SK-N-SH treated with all-trans-retinoic acid at 6 μM for 48 hours (cell line): ENCODE measurements around the gene APEH.

Source experiments
- ATAC-seq: fragments of 200-7000 bp; cut with Tn5 transposase; 3 replicates; pipeline ENCODE4 v1.9.1; 2020; ENCODE audit warnings: mild to moderate bottlenecking, moderate library complexity
- ARNTL ChIP-seq: fragments of 450-650 bp; formaldehyde crosslinking; IDR thresholded peaks from 2 replicates; pipeline ENCODE4 v1.5.0; 2020; ENCODE audit warnings: low read depth, mild to moderate bottlenecking, moderate library complexity, borderline replicate concordance
- BACH2 ChIP-seq: fragments of 250-450 bp; sonication (Bioruptor Pico); IDR thresholded peaks from 2 replicates; pipeline ENCODE4 v1.9.0; 2021; ENCODE audit warnings: mild to moderate bottlenecking, borderline replicate concordance
- CSDC2 ChIP-seq: fragments of 250-450 bp; sonication (Bioruptor Pico); IDR thresholded peaks from 2 replicates; pipeline ENCODE4 v1.5.0; 2020; ENCODE audit warnings: mild to moderate bottlenecking, moderate library complexity
- ESRRG ChIP-seq: fragments of 250-450 bp; sonication (Bioruptor Pico); IDR thresholded peaks from 2 replicates; pipeline ENCODE4 v1.6.1; 2021; ENCODE audit warnings: mild to moderate bottlenecking
- ISL1 ChIP-seq: fragments of 250-450 bp; sonication (Bioruptor Pico); IDR thresholded peaks from 2 replicates; pipeline ENCODE4 v2.1.2; 2022; ENCODE audit warnings: mild to moderate bottlenecking, moderate library complexity
- OSR1 ChIP-seq: fragments of 250-450 bp; sonication (Bioruptor Pico); IDR thresholded peaks from 2 replicates; pipeline ENCODE4 v1.8.0; 2022; ENCODE audit warnings: moderate library complexity, mild to moderate bottlenecking, inconsistent platforms
- PPARA ChIP-seq: fragments of 250-450 bp; sonication (Bioruptor Pico); IDR thresholded peaks from 2 replicates; pipeline ENCODE4 v1.5.0; 2020; ENCODE audit warnings: mild to moderate bottlenecking, borderline replicate concordance
- RARB ChIP-seq: fragments of 250-450 bp; sonication (Bioruptor Pico); IDR thresholded peaks from 2 replicates; pipeline ENCODE4 v1.8.0; 2021; ENCODE audit warnings: mild to moderate bottlenecking, moderate library complexity
- SNAI2 ChIP-seq: fragments of 250-450 bp; sonication (Bioruptor Pico); IDR thresholded peaks from 2 replicates; pipeline ENCODE4 v1.5.0; 2020; ENCODE audit warnings: mild to moderate bottlenecking, moderate library complexity
- TCF4 ChIP-seq: fragments of 250-450 bp; sonication (Bioruptor Pico); IDR thresholded peaks from 2 replicates; pipeline ENCODE4 v1.8.0; 2021; ENCODE audit warnings: mild to moderate bottlenecking, moderate library complexity, borderline replicate concordance
- TOX ChIP-seq: fragments of 250-450 bp; sonication (Bioruptor Pico); IDR thresholded peaks from 2 replicates; pipeline ENCODE4 v1.8.0; 2021; ENCODE audit warnings: mild to moderate bottlenecking, moderate library complexity, borderline replicate concordance
- ZC3H10 ChIP-seq: fragments of 250-450 bp; sonication (Bioruptor Pico); IDR thresholded peaks from 2 replicates; pipeline ENCODE4 v1.5.1; 2021; ENCODE audit warnings: mild to moderate bottlenecking, moderate library complexity
- ZFP3 ChIP-seq: fragments of 250-450 bp; sonication (Bioruptor Pico); IDR thresholded peaks from 2 replicates; pipeline ENCODE4 v1.5.0; 2020; ENCODE audit warnings: mild to moderate bottlenecking, moderate library complexity
- ZFP30 ChIP-seq: fragments of 450-650 bp; formaldehyde crosslinking; IDR thresholded peaks from 2 replicates; pipeline ENCODE4 v1.5.0; 2022; ENCODE audit warnings: mild to moderate bottlenecking, moderate library complexity
- ZNF565 ChIP-seq: fragments of 450-650 bp; formaldehyde crosslinking; conservative IDR thresholded peaks from 2 replicates; pipeline ENCODE4 v1.5.0; 2020; ENCODE audit warnings: low read depth, mild to moderate bottlenecking, moderate library complexity
- ZNF70 ChIP-seq: fragments of 450-650 bp; formaldehyde crosslinking; IDR thresholded peaks from 2 replicates; pipeline ENCODE4 v1.5.0; 2020; ENCODE audit warnings: mild to moderate bottlenecking, moderate library complexity
- ZNF8 ChIP-seq: fragments of 450-650 bp; formaldehyde crosslinking; IDR thresholded peaks from 2 replicates; pipeline ENCODE4 v1.5.0; 2020; ENCODE audit warnings: mild to moderate bottlenecking, moderate library complexity
- TF ChIP-seq, protein P1 (sequence below): fragments of 250-450 bp; sonication (Bioruptor Pico); IDR thresholded peaks from 2 replicates; pipeline ENCODE4 v1.5.1; 2021; ENCODE audit warnings: mild to moderate bottlenecking, moderate library complexity
- TF ChIP-seq, protein P2 (sequence below): fragments of 250-450 bp; sonication (Bioruptor Pico); IDR thresholded peaks from 2 replicates; pipeline ENCODE4 v1.5.0; 2020; ENCODE audit warnings: mild to moderate bottlenecking, moderate library complexity
- TF ChIP-seq, protein P3 (sequence below): fragments of 250-450 bp; sonication (Bioruptor Pico); IDR thresholded peaks from 2 replicates; pipeline ENCODE4 v1.8.0; 2021; ENCODE audit warnings: low read depth, mild to moderate bottlenecking, moderate library complexity, borderline replicate concordance

The APEH gene

GRCh38 chr3:49668861-49669260, 5.3 kb upstream of the APEH start:
- no peak for TF ChIP-seq CSDC2 (CRISPR knock-in tag)
- TF ChIP-seq ZNF8 (CRISPR knock-in tag), result no peak
- TF ChIP-seq, protein P1, sequence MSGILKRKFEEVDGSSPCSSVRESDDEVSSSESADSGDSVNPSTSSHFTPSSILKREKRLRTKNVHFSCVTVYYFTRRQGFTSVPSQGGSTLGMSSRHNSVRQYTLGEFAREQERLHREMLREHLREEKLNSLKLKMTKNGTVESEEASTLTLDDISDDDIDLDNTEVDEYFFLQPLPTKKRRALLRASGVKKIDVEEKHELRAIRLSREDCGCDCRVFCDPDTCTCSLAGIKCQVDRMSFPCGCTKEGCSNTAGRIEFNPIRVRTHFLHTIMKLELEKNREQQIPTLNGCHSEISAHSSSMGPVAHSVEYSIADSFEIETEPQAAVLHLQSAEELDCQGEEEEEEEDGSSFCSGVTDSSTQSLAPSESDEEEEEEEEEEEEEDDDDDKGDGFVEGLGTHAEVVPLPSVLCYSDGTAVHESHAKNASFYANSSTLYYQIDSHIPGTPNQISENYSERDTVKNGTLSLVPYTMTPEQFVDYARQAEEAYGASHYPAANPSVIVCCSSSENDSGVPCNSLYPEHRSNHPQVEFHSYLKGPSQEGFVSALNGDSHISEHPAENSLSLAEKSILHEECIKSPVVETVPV, result no peak
- TF ChIP-seq ZNF565 (CRISPR knock-in tag), result no peak
- TF ChIP-seq ARNTL (CRISPR knock-in tag), result no peak
- no peak for TF ChIP-seq BACH2 (CRISPR knock-in tag)
- no peak for TF ChIP-seq TCF4 (CRISPR knock-in tag)
- TF ChIP-seq, protein P2, sequence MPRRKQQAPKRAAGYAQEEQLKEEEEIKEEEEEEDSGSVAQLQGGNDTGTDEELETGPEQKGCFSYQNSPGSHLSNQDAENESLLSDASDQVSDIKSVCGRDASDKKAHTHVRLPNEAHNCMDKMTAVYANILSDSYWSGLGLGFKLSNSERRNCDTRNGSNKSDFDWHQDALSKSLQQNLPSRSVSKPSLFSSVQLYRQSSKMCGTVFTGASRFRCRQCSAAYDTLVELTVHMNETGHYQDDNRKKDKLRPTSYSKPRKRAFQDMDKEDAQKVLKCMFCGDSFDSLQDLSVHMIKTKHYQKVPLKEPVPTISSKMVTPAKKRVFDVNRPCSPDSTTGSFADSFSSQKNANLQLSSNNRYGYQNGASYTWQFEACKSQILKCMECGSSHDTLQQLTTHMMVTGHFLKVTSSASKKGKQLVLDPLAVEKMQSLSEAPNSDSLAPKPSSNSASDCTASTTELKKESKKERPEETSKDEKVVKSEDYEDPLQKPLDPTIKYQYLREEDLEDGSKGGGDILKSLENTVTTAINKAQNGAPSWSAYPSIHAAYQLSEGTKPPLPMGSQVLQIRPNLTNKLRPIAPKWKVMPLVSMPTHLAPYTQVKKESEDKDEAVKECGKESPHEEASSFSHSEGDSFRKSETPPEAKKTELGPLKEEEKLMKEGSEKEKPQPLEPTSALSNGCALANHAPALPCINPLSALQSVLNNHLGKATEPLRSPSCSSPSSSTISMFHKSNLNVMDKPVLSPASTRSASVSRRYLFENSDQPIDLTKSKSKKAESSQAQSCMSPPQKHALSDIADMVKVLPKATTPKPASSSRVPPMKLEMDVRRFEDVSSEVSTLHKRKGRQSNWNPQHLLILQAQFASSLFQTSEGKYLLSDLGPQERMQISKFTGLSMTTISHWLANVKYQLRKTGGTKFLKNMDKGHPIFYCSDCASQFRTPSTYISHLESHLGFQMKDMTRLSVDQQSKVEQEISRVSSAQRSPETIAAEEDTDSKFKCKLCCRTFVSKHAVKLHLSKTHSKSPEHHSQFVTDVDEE, result no peak
- no peak for TF ChIP-seq TOX (CRISPR knock-in tag)
- no peak for ATAC-seq

DNA sequence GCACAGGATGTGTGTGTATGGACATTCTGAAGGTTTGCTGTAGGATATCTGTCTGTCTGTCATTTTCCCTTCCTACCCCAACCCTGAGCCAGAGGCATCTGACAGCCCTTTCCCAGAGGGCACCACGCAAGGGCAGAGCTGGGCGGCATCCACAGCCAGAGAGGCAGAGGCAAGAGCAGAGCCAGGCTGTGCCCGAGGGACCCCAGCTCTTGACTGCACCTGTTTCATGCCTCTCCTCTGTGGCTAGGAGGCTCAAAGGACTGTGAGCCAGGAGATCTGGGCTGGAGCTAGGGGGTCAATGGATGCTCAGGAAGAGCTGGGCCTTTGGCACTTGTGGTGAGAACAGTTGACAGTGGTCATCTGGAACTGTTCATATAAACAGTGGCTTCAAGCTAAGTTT, 4.8 kb upstream of the APEH start:
- TF ChIP-seq CSDC2 (CRISPR knock-in tag), result no peak
- no peak for TF ChIP-seq TCF4 (CRISPR knock-in tag)
- TF ChIP-seq, protein P3, sequence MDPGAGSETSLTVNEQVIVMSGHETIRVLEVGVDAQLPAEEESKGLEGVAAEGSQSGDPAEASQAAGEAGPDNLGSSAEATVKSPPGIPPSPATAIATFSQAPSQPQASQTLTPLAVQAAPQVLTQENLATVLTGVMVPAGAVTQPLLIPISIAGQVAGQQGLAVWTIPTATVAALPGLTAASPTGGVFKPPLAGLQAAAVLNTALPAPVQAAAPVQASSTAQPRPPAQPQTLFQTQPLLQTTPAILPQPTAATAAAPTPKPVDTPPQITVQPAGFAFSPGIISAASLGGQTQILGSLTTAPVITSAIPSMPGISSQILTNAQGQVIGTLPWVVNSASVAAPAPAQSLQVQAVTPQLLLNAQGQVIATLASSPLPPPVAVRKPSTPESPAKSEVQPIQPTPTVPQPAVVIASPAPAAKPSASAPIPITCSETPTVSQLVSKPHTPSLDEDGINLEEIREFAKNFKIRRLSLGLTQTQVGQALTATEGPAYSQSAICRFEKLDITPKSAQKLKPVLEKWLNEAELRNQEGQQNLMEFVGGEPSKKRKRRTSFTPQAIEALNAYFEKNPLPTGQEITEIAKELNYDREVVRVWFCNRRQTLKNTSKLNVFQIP (CRISPR knock-in tag), result no peak
- TF ChIP-seq ESRRG (CRISPR knock-in tag), result no peak
- TF ChIP-seq ZNF70 (CRISPR knock-in tag), result no peak
- TF ChIP-seq BACH2 (CRISPR knock-in tag), result no peak
- TF ChIP-seq TOX (CRISPR knock-in tag), result no peak
- no peak for TF ChIP-seq ZNF565 (CRISPR knock-in tag)
- TF ChIP-seq ZFP30, result no peak
- TF ChIP-seq ZFP3 (CRISPR knock-in tag), result no peak
- TF ChIP-seq PPARA (CRISPR knock-in tag), result no peak
- TF ChIP-seq ISL1 (CRISPR knock-in tag), result no peak
- no peak for TF ChIP-seq RARB (CRISPR knock-in tag)
- TF ChIP-seq ZC3H10 (CRISPR knock-in tag), result no peak
- no peak for ATAC-seq

DNA sequence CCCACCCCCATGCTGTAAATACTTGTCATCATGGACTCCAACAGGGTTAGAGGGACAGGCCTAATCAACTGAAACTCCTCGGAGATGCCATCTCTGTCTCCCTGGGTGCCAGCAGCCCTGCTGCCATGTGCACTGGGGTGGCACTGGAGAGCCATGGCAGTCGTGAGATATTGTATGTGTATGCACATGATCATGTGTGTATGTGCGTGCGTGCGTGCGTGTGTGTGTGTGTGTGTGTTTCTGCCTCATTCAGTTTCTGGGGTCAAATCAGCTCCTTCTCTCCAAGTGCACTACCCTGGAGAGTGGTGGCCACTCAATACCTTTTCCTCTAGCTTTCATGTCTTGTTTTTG, 3.2 kb upstream of the APEH start:
- no peak for ATAC-seq
- TF ChIP-seq, protein P3 (CRISPR knock-in tag), result no peak
- TF ChIP-seq OSR1 (no peak), BACH2 (CRISPR knock-in tag) (no peak), ZFP3 (CRISPR knock-in tag) (no peak), ISL1 (CRISPR knock-in tag) (no peak), ZFP30 (no peak), RARB (CRISPR knock-in tag) (no peak), SNAI2 (CRISPR knock-in tag) (no peak)
